HEK293 (cell line): ENCODE results near the gene HSD17B2.

Source experiments
- CTCF ChIA-PET: fragments of 350-600 bp; formaldehyde crosslinking; extraction: SDS; loops from one replicate; lab custom pipeline; 2021; ENCODE audit warnings: antibody characterized with exemption; lab: Yijun Ruan, JAX
- POLR2A ChIA-PET: fragments of 300-600 bp; formaldehyde crosslinking; extraction: SDS; loops from one replicate; lab custom pipeline; 2020; ENCODE audit warnings: antibody characterized with exemption, inconsistent platforms; lab: Yijun Ruan, JAX
- H3K27ac ChIP-seq: fragments of 200-500 bp; sonication (Bioruptor generic); 2 replicates; pipeline ENCODE4 v1.5.1; 2014; ENCODE audit warnings: low read depth, low read length, control low read depth, inconsistent platforms; ENCODE audit errors: extremely low read depth
- H3K36me3 ChIP-seq, 2 experiments: fragments of 200-500 bp in 1 of 2; sonication (Bioruptor generic) in 1 of 2; 1 replicate in 1 of 2; 2 replicates in 1 of 2; pipeline ENCODE4 v1.5.1; 2014 to 2017; ENCODE audit warnings: inconsistent platforms in 2 of 2, low read length in 2 of 2; ENCODE audit not compliant: control insufficient read depth in 2 of 2, insufficient read depth in 1 of 2
- H3K4me1 ChIP-seq: fragments of 200-500 bp; sonication (Bioruptor generic); 2 replicates; pipeline ENCODE4 v1.5.1; 2014; ENCODE audit warnings: mild to moderate bottlenecking, low read length, inconsistent platforms; ENCODE audit not compliant: control insufficient read depth, insufficient read depth
- H3K4me3 ChIP-seq: 2 replicates; pipeline ENCODE4 v1.5.1; 2011; ENCODE audit warnings: low read depth, mild to moderate bottlenecking, control low read depth, low read length, moderate library complexity
- H3K9me3 ChIP-seq: fragments of 200-500 bp; sonication (Bioruptor generic); 2 replicates; pipeline ENCODE4 v1.5.1; 2014; ENCODE audit warnings: low read depth, low read length, inconsistent platforms; ENCODE audit not compliant: control insufficient read depth, insufficient read depth
- BCL11A ChIP-seq: fragments of 450-650 bp; formaldehyde crosslinking; IDR thresholded peaks from 2 replicates; pipeline ENCODE4 v1.5.1; 2016; ENCODE audit warnings: low read depth, missing biosample characterization, missing genetic modification characterization
- FEZF1 ChIP-seq: fragments of 450-650 bp; formaldehyde crosslinking; IDR thresholded peaks from 2 replicates; pipeline ENCODE4 v1.5.1; 2016; ENCODE audit warnings: missing biosample characterization, missing genetic modification characterization
- GLIS1 ChIP-seq: fragments of 450-650 bp; formaldehyde crosslinking; IDR thresholded peaks from 2 replicates; pipeline ENCODE4 v1.5.1; 2016; ENCODE audit warnings: missing biosample characterization, missing genetic modification characterization
- INSM2 ChIP-seq: fragments of 450-650 bp; formaldehyde crosslinking; IDR thresholded peaks from 2 replicates; pipeline ENCODE4 v1.5.1; 2016; ENCODE audit warnings: missing biosample characterization, missing genetic modification characterization
- KLF9 ChIP-seq: fragments of 450-650 bp; formaldehyde crosslinking; IDR thresholded peaks from 2 replicates; pipeline ENCODE4 v1.5.1; 2016; ENCODE audit warnings: missing biosample characterization, missing genetic modification characterization, low read depth
- RBAK ChIP-seq: fragments of 450-650 bp; formaldehyde crosslinking; IDR thresholded peaks from 2 replicates; pipeline ENCODE4 v1.5.1; 2016; ENCODE audit warnings: missing biosample characterization, missing genetic modification characterization
- SCRT2 ChIP-seq: fragments of 450-650 bp; formaldehyde crosslinking; IDR thresholded peaks from 2 replicates; pipeline ENCODE4 v1.5.1; 2016; ENCODE audit warnings: missing biosample characterization, missing genetic modification characterization
- ZBTB1 ChIP-seq: fragments of 450-650 bp; formaldehyde crosslinking; IDR thresholded peaks from 2 replicates; pipeline ENCODE4 v1.5.1; 2016; ENCODE audit warnings: missing biosample characterization, missing genetic modification characterization
- ZBTB44 ChIP-seq: fragments of 450-650 bp; IDR thresholded peaks from 2 replicates; pipeline ENCODE4 v1.5.1; 2018; ENCODE audit warnings: missing biosample characterization, mild to moderate bottlenecking, missing genetic modification characterization
- ZNF148 ChIP-seq: fragments of 450-650 bp; formaldehyde crosslinking; IDR thresholded peaks from 2 replicates; pipeline ENCODE4 v1.5.0; 2017; ENCODE audit warnings: missing biosample characterization, missing genetic modification characterization, borderline replicate concordance
- ZNF23 ChIP-seq: fragments of 450-650 bp; formaldehyde crosslinking; IDR thresholded peaks from 2 replicates; pipeline ENCODE4 v1.5.1; 2016; ENCODE audit warnings: missing biosample characterization, missing genetic modification characterization, borderline replicate concordance
- ZNF423 ChIP-seq: fragments of 450-650 bp; formaldehyde crosslinking; IDR thresholded peaks from 2 replicates; pipeline ENCODE4 v1.5.1; 2016; ENCODE audit warnings: missing biosample characterization, missing genetic modification characterization
- ZNF433 ChIP-seq: fragments of 450-650 bp; formaldehyde crosslinking; IDR thresholded peaks from 2 replicates; pipeline ENCODE4 v1.5.1; 2016; ENCODE audit warnings: missing biosample characterization, missing genetic modification characterization, low read depth
- ZNF488 ChIP-seq: fragments of 450-650 bp; formaldehyde crosslinking; IDR thresholded peaks from 2 replicates; pipeline ENCODE4 v1.5.1; 2016; ENCODE audit warnings: missing biosample characterization, missing genetic modification characterization
- ZNF610 ChIP-seq: fragments of 450-650 bp; formaldehyde crosslinking; IDR thresholded peaks from 2 replicates; pipeline ENCODE4 v1.5.1; 2016; ENCODE audit warnings: missing biosample characterization, missing genetic modification characterization, borderline replicate concordance
- ZNF629 ChIP-seq: fragments of 450-650 bp; formaldehyde crosslinking; IDR thresholded peaks from 2 replicates; pipeline ENCODE4 v1.5.1; 2017; ENCODE audit warnings: missing biosample characterization, missing genetic modification characterization
- ZNF660 ChIP-seq: fragments of 450-650 bp; IDR thresholded peaks from 2 replicates; pipeline ENCODE4 v1.5.1; 2018; ENCODE audit warnings: missing biosample characterization, mild to moderate bottlenecking, missing genetic modification characterization
- ZNF664 ChIP-seq: fragments of 450-650 bp; formaldehyde crosslinking; IDR thresholded peaks from 2 replicates; pipeline ENCODE4 v1.5.1; 2016; ENCODE audit warnings: missing biosample characterization, missing genetic modification characterization
- ZNF768 ChIP-seq: fragments of 450-650 bp; formaldehyde crosslinking; IDR thresholded peaks from 2 replicates; pipeline ENCODE4 v1.5.1; 2018; ENCODE audit warnings: missing biosample characterization, mild to moderate bottlenecking, missing genetic modification characterization
- ZNF837 ChIP-seq: fragments of 450-650 bp; formaldehyde crosslinking; IDR thresholded peaks from 2 replicates; pipeline ENCODE4 v1.5.1; 2016; ENCODE audit warnings: missing biosample characterization, missing genetic modification characterization
- ZSCAN18 ChIP-seq: fragments of 450-650 bp; formaldehyde crosslinking; IDR thresholded peaks from 2 replicates; pipeline ENCODE4 v1.5.1; 2016; ENCODE audit warnings: missing biosample characterization, missing genetic modification characterization

Gene HSD17B2

GRCh38 chr16:82031116-82032084, 3.7 kb upstream of the HSD17B2 start (continued):
- TF ChIP-seq INSM2 (tag by site-specific recombination) (no peak), ZNF488 (tag by site-specific recombination) (no peak)
- TF ChIP-seq, all 188 proteins: peak for 2

- Histone ChIP-seq H3K4me3 (no peak overlapping the region), H3K27ac (no peak overlapping the region), H3K36me3 (no peaks in the 10 kb centered on the region), H3K4me1 (no peaks in the 10 kb centered on the region), H3K9me3 (no peaks in the 10 kb centered on the region)
- ChIA-PET POLR2A (no interaction called here), CTCF (interaction anchor here (0.5 to 2.8 kb wide), 6 partner anchors 20 to 423 kb away, joined by 3 to 29 read pairs (median 4); no protein-coding TSS in a partner anchor)
- TF ChIP-seq ZBTB44 (tag by site-specific recombination) (no peak), ZNF837 (tag by site-specific recombination) (no peak), ZNF423 (no peak), ZNF610 (tag by site-specific recombination) (no peak), RBAK (tag by site-specific recombination) (no peak), ZNF148 (tag by site-specific recombination) (no peak), SCRT2 (tag by site-specific recombination) (no peak), ZNF660 (no peak), ZBTB1 (no peak), ZNF433 (tag by site-specific recombination) (no peak), ZSCAN18 (tag by site-specific recombination) (no peak), ZNF768 (tag by site-specific recombination) (no peak), ZNF629 (tag by site-specific recombination) (no peak), ZNF664 (no peak), KLF9 (tag by site-specific recombination) (no peak), BCL11A (tag by site-specific recombination) (no peak), ZNF23 (tag by site-specific recombination) (no peak), FEZF1 (tag by site-specific recombination) (no peak), GLIS1 (tag by site-specific recombination) (no peak)
Measured at GRCh38 chr16:82033006-82033405, 2.0 kb upstream of the HSD17B2 start.
